CD14-positive monocyte (primary cell): Measurements from ENCODE around the gene TMC6. TPM values are rescaled to one million over a fixed set of nuclear protein-coding genes. Genes with fewer than 3 reads are reported as not detected.

ENCODE experiments used
- DNase-seq, 3 donors: peaks; one replicate each; pipeline ENCODE4 v3.0.0-alpha.2; 2011 to 2022
- H2AFZ ChIP-seq: 2 replicates; pipeline ENCODE4 v1.6.0; 2012; ENCODE audit warnings: mild to moderate bottlenecking, low read depth, low read length, inconsistent platforms; ENCODE audit not compliant: insufficient read depth, poor library complexity, severe bottlenecking
- H3K27ac ChIP-seq, 2 donors: 1 replicate in 1 of 2; 2 replicates in 1 of 2; pipeline ENCODE4 v1.5.1; 2012 to 2013; ENCODE audit warnings: low read length in 2 of 2, control low read depth in 1 of 2, inconsistent platforms in 1 of 2, low read depth in 1 of 2, mild to moderate bottlenecking in 1 of 2
- H3K27me3 ChIP-seq, 2 donors: one replicate each; pipeline versions ENCODE4 v1.6.0 to v1.6.1; 2011 to 2013; ENCODE audit warnings: low read length in 2 of 2; ENCODE audit not compliant: control insufficient read depth in 2 of 2, insufficient read depth in 2 of 2
- H3K36me3 ChIP-seq, 2 donors: replicated peaks in 1 of 2; 1 replicate in 1 of 2; 2 replicates in 1 of 2; pipeline versions ENCODE4 v1.5.1 to v1.6.1; 2012 to 2013; ENCODE audit warnings: low read length in 2 of 2, control low read depth in 1 of 2, inconsistent platforms in 1 of 2, mild to moderate bottlenecking in 1 of 2; ENCODE audit not compliant: insufficient read depth in 2 of 2, control insufficient read depth in 1 of 2
- H3K4me1 ChIP-seq, 2 donors: 1 replicate in 1 of 2; 2 replicates in 1 of 2; pipeline versions ENCODE4 v1.5.1 to v1.6.1; 2012 to 2013; ENCODE audit warnings: low read length in 2 of 2, control low read depth in 1 of 2, inconsistent platforms in 1 of 2, mild to moderate bottlenecking in 1 of 2, moderate library complexity in 1 of 2; ENCODE audit not compliant: insufficient read depth in 2 of 2, control insufficient read depth in 1 of 2
- H3K4me2 ChIP-seq: replicated peaks from 2 replicates; pipeline ENCODE3; 2012; ENCODE audit warnings: low read length, moderate library complexity, mild to moderate bottlenecking; ENCODE audit not compliant: poor library complexity, severe bottlenecking; ENCODE audit errors: extremely low read depth
- H3K4me3 ChIP-seq, 3 experiments: fragments of 200-600 bp in 1 of 3; sonication (generic) in 1 of 3; replicated peaks in 1 of 3; 1 replicate in 2 of 3; 2 replicates in 1 of 3; pipeline ENCODE4 v1.5.1; 2011 to 2013; ENCODE audit warnings: low read length in 3 of 3, mild to moderate bottlenecking in 3 of 3, control low read depth in 2 of 3, low read depth in 2 of 3, inconsistent platforms in 1 of 3, moderate library complexity in 1 of 3
- H3K79me2 ChIP-seq: 2 replicates; pipeline ENCODE4 v1.6.0; 2012; ENCODE audit warnings: mild to moderate bottlenecking, control low read depth, inconsistent platforms, low read length, moderate library complexity; ENCODE audit not compliant: insufficient read depth
- H3K9ac ChIP-seq: 2 replicates; pipeline ENCODE4 v1.6.0; 2017; ENCODE audit warnings: low read length, mild to moderate bottlenecking; ENCODE audit not compliant: insufficient read depth, poor library complexity, severe bottlenecking
- H3K9me3 ChIP-seq, 2 donors: replicated peaks in 1 of 2; 1 replicate in 1 of 2; 2 replicates in 1 of 2; pipeline versions ENCODE4 v1.5.1 to v1.6.1; 2012 to 2013; ENCODE audit warnings: low read length in 2 of 2, control low read depth in 1 of 2; ENCODE audit not compliant: control insufficient read depth in 1 of 2, insufficient read depth in 1 of 2
- H4K20me1 ChIP-seq: 2 replicates; pipeline ENCODE4 v1.6.0; 2012; ENCODE audit warnings: mild to moderate bottlenecking, low read length, control low read depth, moderate library complexity; ENCODE audit not compliant: insufficient read depth
- H3K27ac Mint-ChIP-seq, 7 donors: one replicate each; pipeline ENCODE4 v1.8.0; 2020; ENCODE audit warnings: mild to moderate bottlenecking in 7 of 7, mixed read lengths in 7 of 7, moderate library complexity in 6 of 7, inconsistent platforms in 2 of 7
- H3K27me3 Mint-ChIP-seq, 3 donors: one replicate each; pipeline ENCODE4 v1.8.0; 2021 to 2022; ENCODE audit warnings: low read depth in 3 of 3, mild to moderate bottlenecking in 3 of 3, mixed read lengths in 3 of 3, moderate library complexity in 3 of 3, inconsistent platforms in 1 of 3
- H3K36me3 Mint-ChIP-seq, 2 donors: one replicate each; pipeline ENCODE4 v1.8.0; 2020; ENCODE audit warnings: mixed read lengths in 2 of 2, inconsistent platforms in 1 of 2, mild to moderate bottlenecking in 1 of 2
- H3K4me1 Mint-ChIP-seq: one replicate; pipeline ENCODE4 v1.8.0; 2020; ENCODE audit warnings: mild to moderate bottlenecking, mixed read lengths
- H3K4me3 Mint-ChIP-seq, 2 donors: one replicate each; pipeline ENCODE4 v1.8.0; 2020; ENCODE audit warnings: mild to moderate bottlenecking in 2 of 2, mixed read lengths in 2 of 2, moderate library complexity in 1 of 2
- H3K9me3 Mint-ChIP-seq, 7 donors: one replicate each; pipeline ENCODE4 v1.8.0; 2020 to 2022; ENCODE audit warnings: mixed read lengths in 7 of 7, mild to moderate bottlenecking in 6 of 7, moderate library complexity in 6 of 7, inconsistent platforms in 2 of 7
- WGBS: methylation state at CpG from one replicate; pipeline ENCODE4 v1.1.5; 2013; ENCODE audit warnings: missing lambda C conversion rate; ENCODE audit not compliant: insufficient coverage; 5-methylcytosine and 5-hydroxymethylcytosine counted together
- intact Hi-C, 2 donors: fragments of 100-400 bp; cut with micrococcal nuclease; formaldehyde crosslinking; loops; one replicate each; pipeline versions ENCODE4 v1.15.0 to v1.15.1; 2023
- polyA plus RNA-seq, 3 donors: library from polyadenylated mRNA; depleted of rRNA in 1 of 3; unstranded in 2 of 3; stranded (reverse) in 1 of 3; fragments of 300-500 nt in 2 of 3; fragments of >200 nt in 1 of 3; fragmentation: Illumina TruSeq in 2 of 3; gene quantifications; 1 replicate in 2 of 3; 2 replicates in 1 of 3; pipeline ENCODE4 v1.2.3, GENCODE V29; 2012 to 2021
- TF ChIP-seq, protein P1 (sequence below): fragments of 200-600 bp; IDR thresholded peaks from one replicate; pipeline ENCODE4 v1.8.0; 2022; ENCODE audit warnings: antibody characterized with exemption, mild to moderate bottlenecking

TMC6 gene
- polyA plus RNA-seq, 3 donors: 60.1 to 107 (median 79.2) TPM

- H3K4me3 Mint-ChIP-seq: no peak overlapping the region
These were observed 63.8 kb downstream of the TMC6 start for GRCh38 chr17:78064708-78065107.

DNA sequence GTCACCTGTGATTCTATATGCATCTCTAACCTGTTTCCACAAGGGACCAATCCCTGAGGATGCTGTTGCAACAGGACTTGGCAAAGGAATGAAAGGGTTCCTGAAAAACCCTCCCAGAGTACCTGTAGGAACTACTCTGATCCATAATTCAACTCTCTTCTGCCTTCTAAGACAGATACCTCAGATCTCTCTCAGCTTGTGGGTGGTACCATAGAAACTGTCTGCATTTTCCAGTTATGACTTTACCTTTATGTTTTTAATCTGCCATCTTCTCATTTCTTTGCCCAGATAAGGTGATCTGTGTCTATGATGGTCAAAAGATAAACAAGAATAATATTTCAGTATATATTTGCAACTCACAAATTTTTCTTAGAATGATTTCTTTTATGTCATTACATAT is 65.1 kb downstream of the TMC6 start:
- H3K4me3 ChIP-seq: no peak overlapping the region
- no peak overlapping the region for H2AFZ ChIP-seq
- H3K9ac ChIP-seq: no peak overlapping the region
- Mint-ChIP-seq H3K9me3 (peaks cover 0 to 2% (median 0%) of the 10 kb centered on the region in 7 donors), H3K36me3 (peaks cover 17 to 22% of the 10 kb centered on the region in 2 donors), H3K4me3 (no peak overlapping the region), H3K27me3 (peaks cover 0 to 2% (median 0%) of the 10 kb centered on the region in 3 donors), H3K27ac (no peak overlapping the region), H3K4me1 (peaks cover 5% of the 10 kb centered on the region)
- intact Hi-C loops: no loop called here
- H3K27me3 ChIP-seq: no peaks in the 10 kb centered on the region
- no peaks in the 10 kb centered on the region for H4K20me1 ChIP-seq
- H3K4me1 ChIP-seq: no peaks in the 10 kb centered on the region
- H3K4me2 ChIP-seq: no peak overlapping the region
- no peaks in the 10 kb centered on the region for H3K79me2 ChIP-seq
- no peak for DNase-seq
- peaks cover 13 to 21% of the 10 kb centered on the region in 2 donors for H3K36me3 ChIP-seq
- no peak overlapping the region for H3K27ac ChIP-seq
- TF ChIP-seq, protein P1, sequence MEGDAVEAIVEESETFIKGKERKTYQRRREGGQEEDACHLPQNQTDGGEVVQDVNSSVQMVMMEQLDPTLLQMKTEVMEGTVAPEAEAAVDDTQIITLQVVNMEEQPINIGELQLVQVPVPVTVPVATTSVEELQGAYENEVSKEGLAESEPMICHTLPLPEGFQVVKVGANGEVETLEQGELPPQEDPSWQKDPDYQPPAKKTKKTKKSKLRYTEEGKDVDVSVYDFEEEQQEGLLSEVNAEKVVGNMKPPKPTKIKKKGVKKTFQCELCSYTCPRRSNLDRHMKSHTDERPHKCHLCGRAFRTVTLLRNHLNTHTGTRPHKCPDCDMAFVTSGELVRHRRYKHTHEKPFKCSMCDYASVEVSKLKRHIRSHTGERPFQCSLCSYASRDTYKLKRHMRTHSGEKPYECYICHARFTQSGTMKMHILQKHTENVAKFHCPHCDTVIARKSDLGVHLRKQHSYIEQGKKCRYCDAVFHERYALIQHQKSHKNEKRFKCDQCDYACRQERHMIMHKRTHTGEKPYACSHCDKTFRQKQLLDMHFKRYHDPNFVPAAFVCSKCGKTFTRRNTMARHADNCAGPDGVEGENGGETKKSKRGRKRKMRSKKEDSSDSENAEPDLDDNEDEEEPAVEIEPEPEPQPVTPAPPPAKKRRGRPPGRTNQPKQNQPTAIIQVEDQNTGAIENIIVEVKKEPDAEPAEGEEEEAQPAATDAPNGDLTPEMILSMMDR: no peak
- H3K9me3 ChIP-seq: no peaks in the 10 kb centered on the region

More at GRCh38 chr17:78064708-78065107, 63.8 kb downstream of the TMC6 start:
- no peaks in the 10 kb centered on the region for H3K27me3 ChIP-seq
- Mint-ChIP-seq H3K9me3 (peaks cover 0 to 2% (median 0%) of the 10 kb centered on the region in 7 donors), H3K36me3 (peaks cover 20 to 30% of the 10 kb centered on the region in 2 donors), H3K27ac (no peak overlapping the region), H3K4me1 (peaks cover 3% of the 10 kb centered on the region), H3K27me3 (peaks cover 0 to 3% (median 0%) of the 10 kb centered on the region in 3 donors)
- H3K9me3 ChIP-seq: no peaks in the 10 kb centered on the region
- H3K36me3 ChIP-seq: peaks cover 16 to 33% of the 10 kb centered on the region in 2 donors
- no peak overlapping the region for H3K4me3 ChIP-seq
- no peak overlapping the region for H3K4me2 ChIP-seq
- H3K9ac ChIP-seq: no peak overlapping the region
- intact Hi-C loops: no loop called here
- H3K27ac ChIP-seq: no peak overlapping the region
- DNase-seq: no peak
- WGBS: 100% methylated on average over 3 of the region's 4 CpGs
- no peaks in the 10 kb centered on the region for H4K20me1 ChIP-seq
- H2AFZ ChIP-seq: no peak overlapping the region
- no peaks in the 10 kb centered on the region for H3K4me1 ChIP-seq
- H3K79me2 ChIP-seq: no peaks in the 10 kb centered on the region
- TF ChIP-seq, protein P1: no peak
